Vagina (tissue), 2 donors: Measurements from ENCODE around the gene ATP11B.

Source experiments
- CTCF ChIP-seq, 3 experiments: fragments of 450-650 bp in 2 of 3; fragments of 200-600 bp in 1 of 3; sonication (generic) in 1 of 3; IDR thresholded peaks; one replicate each; pipeline ENCODE4 v1.5.1; 2017 to 2019; ENCODE audit warnings: antibody characterized with exemption in 3 of 3, mild to moderate bottlenecking in 2 of 3, moderate library complexity in 2 of 3
- POLR2A ChIP-seq, 2 donors: fragments of 450-650 bp; IDR thresholded peaks; one replicate each; pipeline ENCODE4 v1.6.1; 2017; ENCODE audit warnings: antibody characterized with exemption in 2 of 2, mild to moderate bottlenecking in 2 of 2, moderate library complexity in 2 of 2
- POLR2AphosphoS5 ChIP-seq, 2 donors: sonication (generic); formaldehyde crosslinking; IDR thresholded peaks; one replicate each; pipeline ENCODE4 v1.9.0; 2017; ENCODE audit warnings: antibody characterized with exemption in 2 of 2, mild to moderate bottlenecking in 2 of 2, low read depth in 1 of 2; ENCODE audit not compliant: insufficient read depth in 1 of 2

- no peak for TF ChIP-seq CTCF (IDR thresholded peaks at IDR 0.05)
- TF ChIP-seq POLR2AphosphoS5 (IDR thresholded peaks at IDR 0.05; ENCODE audit: insufficient read depth in 1 of 2, low read depth in 1 of 2) = no peak
- no peak for TF ChIP-seq POLR2A (IDR thresholded peaks at IDR 0.05)
Observed at GRCh38 chr3:182969277-182969676, 176.0 kb downstream of the ATP11B start.
